ENCODE data around the gene SRGAP1.
A peak's percentile ranks its signal among the peaks of the same experiment; 100 is the strongest.
"Not testable (repeated sequence)": the region's sequence is repeated elsewhere in the genome, so short reads cannot be mapped to it uniquely, and the experiment has no call there.

SRGAP1 gene

DNA sequence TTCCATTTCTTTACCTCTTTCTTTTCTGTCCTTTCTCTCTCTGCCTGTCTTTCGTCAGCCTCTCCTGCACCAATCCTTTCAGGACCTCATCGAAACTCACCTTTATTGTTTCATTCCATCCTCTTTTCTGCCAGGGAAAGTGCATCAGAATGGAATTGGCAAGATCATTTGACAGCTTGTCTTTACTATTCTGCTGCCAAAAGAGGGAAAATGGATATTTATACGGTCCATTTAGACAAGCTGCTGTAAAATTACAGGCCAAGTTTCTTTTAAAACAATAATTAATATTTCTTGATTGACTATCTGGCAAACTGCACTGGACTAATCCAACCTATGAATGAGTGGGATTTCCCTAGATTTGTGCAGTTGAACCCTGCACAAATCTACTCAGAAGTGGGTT, 7.6 kb upstream of the SRGAP1 start:
- DNase-seq (ENCODE audit: low read depth, low spot score): no peak

DNA sequence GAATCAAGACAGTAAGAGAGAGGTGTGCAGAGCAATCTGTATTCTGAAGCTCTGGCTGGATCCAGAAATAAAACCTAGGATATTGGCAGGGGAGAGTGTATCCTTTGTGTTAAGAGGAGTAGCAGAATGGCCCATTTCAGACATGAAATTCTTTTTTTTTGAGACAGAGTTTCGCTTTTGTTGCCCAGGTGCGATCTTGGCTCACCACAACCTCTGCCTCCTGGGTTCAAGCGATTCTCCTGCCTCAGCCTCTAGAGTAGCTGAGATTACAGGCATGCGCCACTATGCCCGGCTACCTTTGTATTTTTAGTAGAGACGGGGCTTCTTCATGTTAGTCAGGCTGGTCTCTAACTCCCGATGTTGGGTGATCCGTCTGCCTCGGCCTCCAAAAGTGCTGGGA, 6.1 kb upstream of the SRGAP1 start:
- DNase-seq (ENCODE audit: low read depth, low spot score): no peak

DNA sequence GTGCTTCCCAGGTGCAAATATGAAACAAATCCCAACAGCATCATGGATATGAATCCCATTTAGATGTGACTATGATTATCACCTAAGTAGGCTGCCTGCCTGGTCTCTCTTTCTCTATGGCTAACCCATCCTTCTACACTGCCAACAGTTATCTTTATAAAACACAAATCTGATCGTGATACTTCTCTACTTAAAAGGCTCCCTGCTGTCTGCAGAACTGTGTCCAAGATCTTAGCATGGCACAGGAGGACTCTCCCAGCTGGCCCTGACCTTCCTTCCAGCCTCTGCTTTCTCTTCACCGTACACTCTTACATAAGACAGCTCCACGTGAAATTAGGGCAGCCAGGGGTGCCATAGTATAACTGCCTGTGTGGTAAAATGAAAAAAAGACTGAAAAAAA, 3.5 kb upstream of the SRGAP1 start:
- no peak for DNase-seq (ENCODE audit: low read depth, low spot score)

DNA sequence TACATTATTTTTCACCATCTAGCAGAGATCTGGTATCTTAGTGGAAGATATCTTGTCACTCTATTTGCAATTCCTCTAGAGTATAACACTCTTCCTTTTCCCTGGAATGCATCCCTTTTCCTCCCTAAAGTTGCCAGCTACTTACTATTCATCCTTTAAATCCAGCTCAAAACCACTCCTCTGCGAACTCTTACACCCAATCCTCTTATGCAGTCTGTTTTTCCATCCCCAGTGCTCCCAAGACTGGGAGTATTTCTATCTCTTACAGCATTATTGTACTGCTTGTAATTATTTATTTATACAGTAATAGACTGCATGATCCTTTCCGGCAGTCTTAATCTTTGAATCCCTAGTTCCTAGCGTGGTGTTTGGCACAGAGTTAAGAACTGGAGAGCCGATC, 2.9 kb upstream of the SRGAP1 start:
- no peak for DNase-seq (ENCODE audit: low read depth, low spot score)

DNA sequence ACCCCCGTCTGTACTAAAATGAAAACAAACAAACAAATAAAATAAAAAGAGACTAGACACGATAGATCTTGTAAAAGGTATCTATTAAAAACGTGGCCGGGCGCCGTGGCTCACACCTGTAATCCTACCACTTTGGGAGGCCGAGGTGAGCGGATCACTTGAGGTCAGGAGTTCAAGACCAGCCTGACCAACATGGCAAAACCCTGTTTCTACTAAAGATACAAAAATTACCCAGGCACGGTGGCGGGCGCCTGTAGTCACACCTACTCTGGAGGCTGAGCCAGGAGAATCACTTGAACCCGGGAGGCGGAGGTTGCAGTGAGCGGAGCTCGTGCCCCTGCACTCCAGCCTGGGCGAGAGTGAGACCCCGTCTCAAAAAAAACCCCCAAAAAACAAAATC, 1.8 kb upstream of the SRGAP1 start:
- not testable (repeated sequence) for DNase-seq (ENCODE audit: low read depth, low spot score)

DNA sequence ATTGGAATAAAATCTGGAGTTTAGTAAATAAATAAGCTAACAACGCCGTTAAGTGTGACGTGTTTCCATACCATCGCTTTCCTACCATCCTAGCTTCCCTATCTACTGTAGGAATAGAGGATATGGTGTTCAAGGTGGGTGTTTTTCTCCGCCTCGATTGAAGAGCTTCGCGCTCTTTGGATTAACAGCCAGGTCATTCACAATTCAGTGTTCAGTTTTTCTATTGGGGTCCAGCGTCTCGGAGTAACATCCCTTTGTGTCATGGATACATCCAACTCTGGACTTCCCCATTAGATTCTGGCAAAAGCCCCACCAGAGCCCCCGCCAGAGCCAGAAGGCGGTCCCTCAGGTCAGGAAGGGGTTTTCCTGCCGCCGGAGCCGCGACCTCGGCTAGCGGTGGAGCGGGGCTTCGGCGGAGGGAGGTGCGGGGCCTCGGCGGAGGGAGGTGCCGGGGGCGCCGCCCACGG, 1.2 kb upstream of the SRGAP1 start:
- DNase-seq (ENCODE audit: low read depth, low spot score): no peak

DNA sequence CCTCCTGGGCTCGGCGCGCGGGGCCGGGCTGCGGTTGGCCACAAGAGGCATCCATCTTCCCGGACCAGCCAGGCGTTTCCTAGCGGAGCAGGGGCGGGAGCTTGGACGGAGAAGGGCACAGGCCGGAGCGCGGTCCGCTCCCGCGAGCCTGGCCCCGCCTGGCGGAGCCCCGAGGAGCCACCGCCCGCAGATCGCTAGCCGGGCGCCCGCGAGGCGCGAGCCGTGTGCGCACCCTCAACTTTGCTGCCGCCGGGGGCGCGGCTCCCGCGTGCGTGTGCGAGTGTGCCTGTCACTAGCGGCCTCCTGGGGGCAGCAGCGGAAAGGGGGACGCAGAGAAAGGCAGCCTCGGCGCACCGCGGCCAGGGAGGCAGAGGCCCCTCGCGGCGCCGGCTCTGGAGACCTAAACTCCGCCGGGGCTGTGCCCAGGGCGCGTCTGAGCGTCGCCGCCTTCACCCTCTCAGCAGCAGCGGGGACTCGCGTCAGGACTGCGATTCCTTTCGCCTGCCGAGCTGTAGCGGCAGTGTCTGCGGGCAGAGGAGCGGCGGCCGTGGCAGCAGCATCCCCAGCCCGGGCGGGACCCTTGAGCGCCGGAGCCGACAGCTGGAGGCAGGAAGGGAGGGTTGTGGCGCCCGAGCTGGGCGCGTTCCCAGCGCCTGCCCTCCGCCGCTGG, 644 bp upstream of the SRGAP1 start:
- peak; percentile 80 for DNase-seq (ENCODE audit: low read depth, low spot score)

DNA sequence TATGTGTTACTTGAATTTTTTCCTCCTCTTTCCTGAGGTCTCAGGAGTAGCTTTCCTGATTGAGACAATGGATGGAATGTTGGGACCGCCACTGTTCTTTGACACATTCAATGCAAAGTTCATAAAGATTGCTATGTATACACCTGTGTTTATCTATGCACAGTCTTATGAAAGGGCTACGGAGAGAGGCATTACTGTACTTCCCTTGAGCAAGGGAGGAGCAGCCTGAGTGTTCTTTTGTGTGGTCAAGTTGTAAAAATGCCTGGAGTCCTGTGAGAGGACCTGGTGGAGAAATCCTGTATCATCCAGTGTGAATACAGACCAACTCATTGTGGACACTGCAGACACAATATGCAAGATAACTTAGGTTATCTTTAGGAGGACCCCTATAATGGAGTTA, 1.2 kb downstream of the SRGAP1 start:
- no peak for DNase-seq (ENCODE audit: low read depth, low spot score)

DNA sequence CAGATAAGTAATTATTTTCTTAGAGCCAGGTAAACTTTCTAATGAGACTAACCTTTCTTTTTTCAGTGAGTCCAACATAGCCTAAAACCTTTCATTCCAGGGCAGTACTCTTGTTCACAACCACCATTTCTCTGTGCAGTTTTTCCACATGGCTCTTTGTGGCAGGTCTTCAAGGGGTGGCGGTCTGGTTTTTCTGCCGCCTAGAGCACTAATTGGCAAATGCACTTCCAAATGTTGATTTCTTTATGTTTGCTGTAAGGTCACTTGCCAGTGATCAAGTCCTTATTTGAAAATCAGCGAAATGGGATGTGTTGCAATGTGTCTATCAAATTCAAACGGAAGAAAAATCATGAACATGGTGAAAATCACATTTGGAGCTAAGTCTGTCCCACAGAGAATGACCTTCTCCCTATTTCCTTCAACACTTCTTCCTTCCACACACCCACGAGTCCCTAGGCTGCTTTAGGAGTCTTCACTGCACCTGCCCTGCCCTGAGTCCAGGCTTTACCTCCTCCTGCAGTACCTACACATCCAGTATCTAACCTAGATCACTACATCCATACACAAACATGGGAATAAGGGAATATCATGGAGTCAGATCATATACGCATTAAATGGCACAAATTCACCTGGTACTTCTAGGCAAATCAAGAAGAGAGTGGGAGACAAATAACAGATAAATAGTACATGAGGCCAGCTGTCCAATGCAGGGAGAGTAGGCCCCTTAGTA, 1.9 kb downstream of the SRGAP1 start:
- DNase-seq (ENCODE audit: low read depth, low spot score): no peak

DNA sequence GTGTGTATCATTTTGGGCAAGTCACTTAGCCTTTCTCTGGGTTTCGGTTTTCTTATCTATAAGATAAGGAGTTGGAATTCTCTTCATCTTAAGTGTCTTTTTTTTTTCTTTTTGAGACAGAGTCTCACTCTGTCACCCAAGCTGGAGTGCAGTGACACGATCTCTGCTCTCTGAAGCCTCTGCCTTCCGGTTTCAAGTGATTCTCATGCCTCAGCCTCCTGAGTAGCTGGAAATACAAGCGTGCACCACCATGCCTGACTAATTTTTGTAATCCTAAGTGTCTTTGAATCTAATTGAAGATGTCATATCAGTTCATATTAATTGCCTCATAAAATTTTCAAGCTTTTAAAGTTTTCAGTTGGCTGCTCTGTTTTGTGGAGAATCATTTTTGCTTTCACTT, 4.0 kb downstream of the SRGAP1 start:
- DNase-seq (ENCODE audit: low read depth, low spot score): no peak

DNA sequence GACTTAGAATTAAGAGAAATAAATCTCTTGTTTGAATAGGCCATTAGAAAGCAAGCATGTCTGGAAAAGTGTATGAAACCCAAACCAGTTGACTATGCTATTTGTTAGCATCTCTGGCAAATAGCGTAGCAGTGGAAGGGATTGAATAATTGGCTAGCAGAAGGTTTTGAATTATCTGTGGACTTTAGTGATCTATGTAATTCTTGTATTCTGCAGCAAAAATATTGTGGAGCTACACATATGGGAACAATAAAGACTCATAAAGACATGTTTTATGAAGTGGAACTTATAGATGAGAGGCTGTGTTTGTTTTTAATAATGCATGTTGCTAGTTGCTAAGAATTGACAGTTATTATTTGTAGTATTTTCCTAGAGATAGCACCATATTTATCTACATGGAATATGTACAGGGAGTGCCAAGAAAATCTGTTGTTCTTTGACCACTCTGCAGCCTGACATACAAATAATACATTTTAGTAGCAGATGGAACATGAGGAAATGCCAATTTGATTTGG, 4.7 kb downstream of the SRGAP1 start:
- DNase-seq (ENCODE audit: low read depth, low spot score): no peak

DNA sequence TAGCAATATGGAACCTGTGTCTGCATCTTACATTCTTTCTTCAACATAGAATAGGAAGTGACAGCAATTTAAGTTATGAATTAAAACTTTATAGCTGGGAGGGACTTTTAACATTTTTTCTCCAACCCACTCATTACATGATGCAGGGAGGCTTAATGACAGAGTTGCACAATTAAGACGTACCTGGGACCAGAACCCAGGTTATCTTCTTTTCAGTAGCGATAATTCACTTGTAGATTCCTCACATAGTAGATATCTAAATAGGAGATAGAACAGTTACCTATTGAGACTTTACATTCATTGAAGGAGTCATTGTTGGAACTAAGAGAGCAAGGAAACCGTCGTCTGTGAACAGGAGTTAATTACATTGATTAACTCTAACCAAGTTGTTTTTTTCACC, 5.1 kb downstream of the SRGAP1 start:
- no peak for DNase-seq (ENCODE audit: low read depth, low spot score)

DNA sequence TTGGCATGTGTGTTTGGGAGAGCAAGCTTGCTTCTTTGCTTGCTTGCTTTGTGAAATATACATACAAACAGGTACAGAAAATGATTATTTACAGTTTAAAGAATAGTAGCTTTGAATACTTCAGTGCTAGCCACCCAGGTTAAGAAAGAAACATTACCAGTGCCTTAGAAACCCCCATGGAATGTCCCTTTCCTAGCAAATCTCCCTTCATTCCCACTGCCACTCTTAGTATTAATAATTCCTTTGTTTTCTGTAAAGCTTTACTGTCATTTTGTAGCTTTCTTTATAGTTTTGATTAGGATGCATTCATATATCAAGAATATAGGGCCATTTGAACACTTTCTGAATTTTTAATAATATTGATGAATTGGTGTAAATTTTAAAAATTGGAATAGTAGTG, 9.5 kb downstream of the SRGAP1 start:
- no peak for DNase-seq (ENCODE audit: low read depth, low spot score)

DNA sequence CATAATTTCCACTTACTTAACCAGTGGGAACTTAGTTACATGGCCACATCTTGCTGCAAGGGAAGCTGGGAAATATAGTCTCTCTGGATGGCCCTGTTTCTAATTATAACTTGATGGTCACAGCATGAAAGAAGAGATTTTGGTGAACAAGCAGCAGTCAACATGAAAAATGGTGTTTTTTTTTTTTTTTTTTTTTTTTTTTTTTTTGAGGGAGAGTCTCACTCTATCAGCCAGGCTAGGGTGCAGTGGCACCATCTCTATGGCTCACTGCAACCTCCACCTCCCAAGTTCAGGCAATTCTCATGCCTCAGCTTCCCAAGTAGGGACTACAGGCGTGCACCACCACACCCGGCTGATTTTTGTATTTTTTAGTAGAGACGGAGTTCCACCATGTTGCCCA, 10.8 kb downstream of the SRGAP1 start:
- no peak for DNase-seq (ENCODE audit: low read depth, low spot score)

DNA sequence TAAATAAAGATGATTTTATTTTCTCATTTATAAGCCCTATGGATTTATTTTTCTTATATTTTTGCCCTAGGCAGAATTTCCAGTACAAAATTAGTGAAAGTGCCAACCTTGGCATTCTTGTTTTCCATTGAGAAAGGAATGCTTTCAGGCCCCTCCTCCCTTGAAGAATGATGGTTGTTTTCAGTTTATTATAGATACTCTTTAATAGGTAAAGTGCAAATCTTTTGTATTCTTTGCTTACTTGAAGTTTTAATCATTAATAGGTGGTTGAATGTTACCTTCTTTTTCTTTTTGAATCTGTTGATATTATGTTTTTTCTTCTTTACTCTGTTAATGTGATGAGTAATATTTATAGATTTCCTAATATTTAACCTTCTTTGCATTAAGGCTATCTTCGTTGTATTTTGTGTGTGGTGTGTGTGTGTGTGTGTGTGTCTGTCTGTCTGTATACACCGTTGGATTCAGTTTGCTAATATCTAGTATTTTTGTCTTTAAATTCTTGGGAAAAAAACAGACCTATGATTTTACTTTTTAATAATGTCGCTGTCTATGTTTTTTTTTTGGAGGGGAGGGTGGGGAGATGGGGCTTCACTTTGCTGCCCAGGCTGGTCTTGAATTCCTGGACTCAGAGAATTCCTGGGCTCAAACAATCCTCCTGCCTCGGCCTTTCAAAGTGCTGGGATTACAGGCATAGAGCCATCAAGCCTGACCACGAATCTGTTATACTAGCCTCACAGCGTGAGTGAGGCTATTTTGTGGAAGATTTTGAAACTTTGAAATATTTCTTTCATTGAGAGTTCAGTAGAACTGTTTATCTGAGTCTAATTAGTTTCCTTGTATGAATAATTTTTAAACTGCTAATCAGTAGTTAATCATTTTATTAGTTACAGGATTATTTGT, 13.5 kb downstream of the SRGAP1 start:
- DNase-seq (ENCODE audit: low read depth, low spot score): no peak

DNA sequence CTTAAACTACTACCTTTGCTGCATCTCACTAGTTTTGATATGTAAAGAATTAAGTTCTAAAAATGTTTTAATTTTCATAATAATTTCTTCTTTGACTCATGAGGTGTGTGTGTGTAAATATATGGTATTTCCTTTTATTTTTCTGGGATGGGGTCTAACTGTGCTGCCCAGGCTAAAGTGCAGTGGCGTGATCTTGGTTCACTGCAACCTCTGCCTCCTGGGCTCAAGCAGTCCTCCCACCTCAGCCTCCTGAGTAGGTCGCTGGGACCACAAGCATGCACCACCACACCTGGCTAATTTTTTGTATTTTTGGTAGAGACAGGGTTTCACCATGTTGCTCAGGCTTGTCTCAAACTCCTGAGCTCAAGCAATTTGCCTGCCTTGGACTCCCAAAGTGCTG, 15.4 kb downstream of the SRGAP1 start:
- DNase-seq (ENCODE audit: low read depth, low spot score): not testable (repeated sequence)

DNA sequence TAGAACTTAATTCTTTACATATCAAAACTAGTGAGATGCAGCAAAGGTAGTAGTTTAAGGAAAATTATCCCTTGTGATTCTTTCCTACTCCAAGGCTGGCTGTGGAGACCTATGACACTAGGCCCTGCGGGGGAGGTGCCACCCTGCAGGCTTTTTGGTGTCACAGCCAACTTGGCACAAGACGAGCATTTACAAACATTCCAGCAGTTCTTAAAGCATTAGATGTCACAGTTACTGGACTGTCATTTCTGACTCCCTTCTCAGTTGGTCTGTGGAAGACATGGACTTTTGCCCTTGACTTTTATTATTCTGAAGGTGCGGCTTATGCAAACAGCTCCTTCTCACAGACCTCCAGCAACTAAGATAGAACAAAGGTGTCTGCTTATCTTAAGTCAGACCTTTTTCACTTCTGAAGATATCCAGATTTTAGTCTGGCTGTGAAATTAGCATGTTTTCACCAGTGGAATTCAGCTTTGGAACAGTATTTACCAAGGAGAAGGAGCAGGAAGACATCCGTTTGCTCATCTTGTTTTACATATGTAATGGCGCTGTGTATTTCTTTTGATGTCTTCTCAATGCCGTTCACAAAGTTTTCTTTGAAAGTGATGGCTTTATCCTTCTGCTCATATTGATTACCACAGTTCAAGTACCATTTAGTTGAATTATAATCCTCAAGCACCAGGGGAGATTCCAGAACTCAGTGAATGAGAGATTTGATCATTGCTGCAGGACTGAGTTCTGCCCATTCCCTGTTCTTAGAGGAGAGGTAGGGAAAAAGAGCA, 17.9 kb downstream of the SRGAP1 start:
- DNase-seq (ENCODE audit: low read depth, low spot score): no peak

DNA sequence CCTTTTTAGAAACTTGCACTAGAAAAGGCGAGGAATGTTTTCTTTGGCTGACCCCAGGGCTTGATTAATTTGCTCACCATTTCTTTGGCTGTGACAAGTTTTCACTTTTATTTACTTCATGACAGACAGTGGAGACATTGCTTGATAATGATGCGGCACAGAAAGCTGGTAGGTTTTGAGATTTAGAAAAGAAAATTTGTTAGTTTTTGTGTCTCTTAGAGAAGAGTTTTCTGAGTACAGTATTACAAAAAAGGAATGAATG, 18.4 kb downstream of the SRGAP1 start:
- no peak for DNase-seq (ENCODE audit: low read depth, low spot score)

DNA sequence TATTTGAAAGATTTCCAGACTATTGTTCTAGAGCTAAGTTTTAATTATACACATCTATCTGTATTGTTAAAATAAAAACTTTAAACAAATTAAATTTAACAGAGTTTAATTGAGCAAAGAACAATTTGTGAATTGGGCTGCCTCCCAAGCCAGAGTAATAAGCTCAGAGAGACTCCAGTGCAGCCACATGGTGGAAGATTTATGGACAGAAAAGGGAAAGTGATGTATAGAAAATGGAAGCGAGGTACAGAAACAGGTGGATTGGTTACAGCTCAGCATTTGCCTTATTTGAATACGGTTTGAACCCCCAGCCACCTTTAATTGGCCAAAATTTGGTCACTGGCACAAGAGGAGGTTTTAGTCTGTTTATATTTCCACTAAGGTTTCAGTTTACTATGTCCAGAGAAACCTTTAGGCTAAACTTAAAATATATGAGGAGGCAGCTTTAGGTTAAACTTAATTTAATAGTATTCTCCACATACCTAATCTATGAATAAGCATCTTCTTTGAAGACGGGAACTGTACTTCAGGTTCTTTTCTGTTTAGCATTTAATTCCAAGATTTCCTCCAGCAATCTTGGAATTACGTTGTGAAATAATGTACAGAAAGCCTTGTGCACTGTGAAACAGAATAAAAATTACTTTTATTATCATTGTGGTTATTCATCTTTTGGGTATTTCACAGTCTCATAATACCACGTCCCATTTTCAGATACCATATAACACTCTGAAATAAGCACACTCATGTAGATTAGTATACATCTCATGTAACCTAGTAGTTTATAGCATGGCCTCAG, 19.4 kb downstream of the SRGAP1 start:
- no peak for DNase-seq (ENCODE audit: low read depth, low spot score)

DNA sequence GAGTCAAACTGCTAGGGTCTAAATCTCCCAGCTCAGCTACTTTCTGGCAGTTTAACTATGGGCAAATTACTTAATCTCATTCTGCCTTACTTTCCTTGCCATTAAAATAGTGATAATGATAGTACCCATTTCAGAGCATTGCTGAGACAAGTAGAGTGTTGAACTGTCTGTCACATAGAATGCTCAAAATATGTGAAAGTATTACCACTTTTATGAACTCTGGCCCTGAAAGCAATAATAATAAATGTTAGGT, 19.9 kb downstream of the SRGAP1 start:
- no peak for DNase-seq (ENCODE audit: low read depth, low spot score)

DNA sequence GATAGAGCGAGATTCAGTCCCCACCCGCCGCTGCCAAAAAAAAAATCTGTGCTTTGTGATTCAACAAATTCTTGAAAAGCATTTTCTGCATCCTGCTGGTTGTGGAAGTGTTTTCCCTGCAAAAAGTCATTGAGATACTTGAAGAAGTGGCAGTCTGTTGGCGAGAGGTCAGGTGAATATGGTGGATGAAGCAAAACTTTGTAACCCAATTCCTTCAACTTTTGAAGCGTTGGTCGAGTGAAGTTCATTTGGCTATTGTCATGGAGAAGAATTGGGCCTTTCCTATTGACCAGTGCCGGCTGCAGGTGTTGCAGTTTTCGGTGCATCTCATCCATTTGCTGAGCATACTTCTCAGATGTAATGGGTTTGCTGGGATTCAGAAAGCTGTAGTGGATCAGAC, 20.9 kb downstream of the SRGAP1 start:
- no peak for DNase-seq (ENCODE audit: low read depth, low spot score)

Data from smooth muscle cell of the brain vasculature (primary cell).